Natural killer cell (primary cell): ENCODE data around the gene NAV2. TPM values are rescaled to one million over a fixed set of nuclear protein-coding genes. Genes with fewer than 3 reads are reported as not detected.

Experiments
- ATAC-seq, 3 donors: fragments of 150-1000 bp in 2 of 3; fragments of 200-7000 bp in 1 of 3; cut with Tn5 transposase; 1 replicate in 1 of 3; 2 replicates in 2 of 3; pipeline ENCODE4 v1.10.0; 2021; ENCODE audit warnings: mild to moderate bottlenecking in 2 of 3, moderate library complexity in 2 of 3
- DNase-seq, 2 donors: peaks; one replicate each; pipeline versions ENCODE4 v3.0.0 to v3.0.0-alpha.2; 2013 to 2021; ENCODE audit warnings: mixed read lengths in 1 of 2
- H3K27ac ChIP-seq: one replicate; pipeline ENCODE4 v1.5.1; 2013; ENCODE audit warnings: mild to moderate bottlenecking, low read length
- H3K27me3 ChIP-seq: one replicate; pipeline ENCODE4 v1.6.1; 2013; ENCODE audit warnings: low read length; ENCODE audit not compliant: control insufficient read depth, insufficient read depth
- H3K36me3 ChIP-seq: one replicate; pipeline ENCODE4 v1.6.1; 2013; ENCODE audit warnings: low read length; ENCODE audit not compliant: control insufficient read depth, insufficient read depth
- H3K4me1 ChIP-seq: one replicate; pipeline ENCODE4 v1.6.1; 2013; ENCODE audit warnings: low read length; ENCODE audit not compliant: control insufficient read depth, insufficient read depth
- H3K4me3 ChIP-seq: one replicate; pipeline ENCODE4 v1.5.1; 2013; ENCODE audit warnings: low read length
- H3K9me3 ChIP-seq: one replicate; pipeline ENCODE4 v1.6.1; 2013; ENCODE audit warnings: low read length; ENCODE audit not compliant: control insufficient read depth, insufficient read depth
- H3K27ac Mint-ChIP-seq, 2 donors: one replicate each; pipeline ENCODE4 v1.8.0; 2022; ENCODE audit warnings: mild to moderate bottlenecking in 2 of 2, mixed read lengths in 2 of 2, moderate library complexity in 1 of 2
- H3K27me3 Mint-ChIP-seq, 2 donors: one replicate each; pipeline ENCODE4 v1.8.0; 2022; ENCODE audit warnings: low read depth in 2 of 2, mixed read lengths in 2 of 2
- H3K36me3 Mint-ChIP-seq: one replicate; pipeline ENCODE4 v1.8.0; 2022; ENCODE audit warnings: mixed read lengths
- H3K4me1 Mint-ChIP-seq, 2 donors: one replicate each; pipeline ENCODE4 v1.8.0; 2022; ENCODE audit warnings: mixed read lengths in 2 of 2
- H3K4me3 Mint-ChIP-seq: one replicate; pipeline ENCODE4 v1.8.0; 2022; ENCODE audit warnings: mild to moderate bottlenecking, moderate library complexity, mixed read lengths
- H3K9me3 Mint-ChIP-seq, 2 donors: one replicate each; pipeline ENCODE4 v1.8.0; 2022; ENCODE audit warnings: mixed read lengths in 2 of 2
- CTCF ChIP-seq: fragments of 200-600 bp; IDR thresholded peaks from one replicate; pipeline ENCODE4 v1.8.0; 2022; ENCODE audit warnings: antibody characterized with exemption
- WGBS: methylation state at CpG from one replicate; pipeline ENCODE4 v1.1.7; 2013; ENCODE audit warnings: missing lambda C conversion rate; ENCODE audit not compliant: insufficient coverage; 5-methylcytosine and 5-hydroxymethylcytosine counted together
- intact Hi-C: fragments of 100-400 bp; cut with micrococcal nuclease; formaldehyde crosslinking; loops from one replicate; pipeline ENCODE4 v1.14.2; 2022
- total RNA-seq, 4 donors: library from RNA; stranded (reverse); fragments of 120-200 nt in 1 of 4; gene quantifications; one replicate each; pipeline versions ENCODE4 v1.2.3 to v1.2.4, GENCODE V29; 2013 to 2022

NAV2 gene
- total RNA-seq, 3 donors from 2014 or later (not counting 1 experiment from before 2014, with no cell fraction given) = 0.14 to 1.6 (median 0.43) TPM

GRCh38 chr11:20125927-20126326 lies 413.3 kb downstream of the NAV2 start:
- H3K27me3 ChIP-seq = no peaks in the 10 kb centered on the region
- no peaks in the 10 kb centered on the region for H3K9me3 ChIP-seq
- TF ChIP-seq CTCF = no peak
- DNase-seq (no peak), ATAC-seq (no peak)
- peaks cover 14 to 19% of the 10 kb centered on the region in 2 donors for H3K27me3 Mint-ChIP-seq
- H3K4me3 Mint-ChIP-seq = no peak overlapping the region
- H3K4me1 ChIP-seq = no peaks in the 10 kb centered on the region
- no peak overlapping the region for H3K4me3 ChIP-seq
- no peaks in the 10 kb centered on the region for H3K4me1 Mint-ChIP-seq
- no peaks in the 10 kb centered on the region for H3K9me3 Mint-ChIP-seq
- WGBS = 91% methylated on average over 6 of the region's 6 CpGs
- intact Hi-C loops = loop anchor here (5.0 kb wide), 1 partner anchor 486 kb away; no protein-coding TSS in a partner anchor
- H3K27ac Mint-ChIP-seq = no peak overlapping the region
- H3K36me3 Mint-ChIP-seq = no peaks in the 10 kb centered on the region
- no peaks in the 10 kb centered on the region for H3K36me3 ChIP-seq
- H3K27ac ChIP-seq = no peak overlapping the region

GRCh38 chr11:20126724-20127123 lies 414.1 kb downstream of the NAV2 start:
- Mint-ChIP-seq H3K4me1 (peaks cover under 1 to 2% of the 10 kb centered on the region in 2 donors), H3K4me3 (no peak overlapping the region), H3K27me3 (peaks cover 9 to 22% of the 10 kb centered on the region in 2 donors), H3K36me3 (no peaks in the 10 kb centered on the region), H3K27ac (no peak overlapping the region), H3K9me3 (no peaks in the 10 kb centered on the region)
- DNase-seq (no peak), ATAC-seq (no peak)
- Histone ChIP-seq H3K27me3 (peaks cover 2% of the 10 kb centered on the region), H3K4me3 (no peak overlapping the region), H3K4me1 (peaks cover 2% of the 10 kb centered on the region), H3K36me3 (no peaks in the 10 kb centered on the region), H3K27ac (no peak overlapping the region), H3K9me3 (no peaks in the 10 kb centered on the region)
- intact Hi-C loops = loop anchor here (5.0 kb wide), 1 partner anchor 486 kb away; no protein-coding TSS in a partner anchor
- WGBS = 93% methylated on average over 6 of the region's 8 CpGs
- no peak for TF ChIP-seq CTCF

GRCh38 chr11:20127671-20128527 lies 415.3 kb downstream of the NAV2 start:
- Mint-ChIP-seq H3K36me3 (no peaks in the 10 kb centered on the region), H3K4me3 (no peak overlapping the region), H3K27ac (no peak overlapping the region), H3K9me3 (no peaks in the 10 kb centered on the region), H3K4me1 (peaks cover 11% of the 10 kb centered on the region in 2 donors), H3K27me3 (peaks cover 21 to 27% of the 10 kb centered on the region in 2 donors)
- 66% methylated on average over 16 of the region's 16 CpGs for WGBS
- H3K27ac ChIP-seq = no peak overlapping the region
- no peaks in the 10 kb centered on the region for H3K9me3 ChIP-seq
- H3K4me3 ChIP-seq = no peak overlapping the region
- peak; percentile 71 for TF ChIP-seq CTCF
- peak; percentile 66 to 81 (median 69) for ATAC-seq
- peaks cover 10% of the 10 kb centered on the region for H3K4me1 ChIP-seq
- intact Hi-C loops = loop anchor here (2.0 to 5.0 kb wide), 2 partner anchors 227 to 484 kb away; no protein-coding TSS in a partner anchor
- DNase-seq = peak; percentile 62 to 86
- no peaks in the 10 kb centered on the region for H3K36me3 ChIP-seq
- peaks cover 11% of the 10 kb centered on the region for H3K27me3 ChIP-seq
